GM18870 (cell line): ENCODE measurements around the gene SEMA4C.

Experiments
- ATAC-seq: cut with Tn5 transposase; IDR thresholded peaks from one replicate; pipeline ENCODE4 v1.9.1; 2021; ENCODE audit warnings: moderate library complexity; ENCODE audit not compliant: unreplicated experiment

Gene SEMA4C

DNA sequence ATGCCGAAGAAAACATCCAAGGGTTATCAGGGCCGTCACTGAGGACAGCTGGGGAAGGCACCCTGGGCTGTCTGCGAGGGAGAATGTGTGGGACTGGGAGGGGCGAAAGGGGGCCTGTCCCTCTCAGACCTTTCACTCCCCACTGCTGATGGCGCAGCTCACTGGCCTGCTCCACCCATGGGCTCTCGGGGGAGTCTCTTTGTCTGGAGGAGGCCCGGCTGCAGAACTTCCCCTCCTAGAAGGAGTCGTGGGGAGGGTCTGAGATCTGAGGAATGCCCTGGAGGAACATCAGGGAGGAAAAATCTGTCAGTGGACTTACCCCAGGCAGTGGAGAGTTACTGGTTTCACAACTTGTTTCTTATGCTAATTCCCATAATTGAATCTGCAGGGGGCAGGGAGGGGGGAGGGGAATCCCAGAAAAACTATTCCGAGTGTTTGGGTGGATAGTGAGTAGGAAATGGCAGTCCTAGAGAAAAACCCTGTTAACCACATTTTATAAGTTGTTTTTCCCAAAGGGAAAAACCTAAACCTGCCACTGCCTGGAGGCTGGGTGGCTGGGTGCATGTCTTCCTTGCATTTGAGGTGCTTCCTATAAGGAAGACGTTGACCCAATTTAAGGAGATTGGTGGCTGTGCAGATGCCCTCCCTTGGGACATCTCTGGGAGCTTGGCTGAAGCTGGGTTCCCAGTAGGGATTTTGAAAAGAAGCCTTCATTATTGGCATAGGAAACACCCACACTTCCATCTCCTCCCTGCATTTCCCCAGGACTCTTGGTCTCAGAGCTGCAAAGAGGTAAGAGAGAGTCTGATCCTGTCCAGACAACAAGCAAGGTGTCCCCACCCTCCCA, 11.7 kb upstream of the SEMA4C start:
- no peak for ATAC-seq

- no peak for ATAC-seq
Measured at GRCh38 chr2:96880891-96881273, 11.0 kb upstream of the SEMA4C start.

- no peak for ATAC-seq
Measured at GRCh38 chr2:96879545-96880040, 9.7 kb upstream of the SEMA4C start.

- no peak for ATAC-seq
Measured at GRCh38 chr2:96878796-96879544, 9.1 kb upstream of the SEMA4C start.

- no peak for ATAC-seq
Measured at GRCh38 chr2:96878171-96878570, 8.3 kb upstream of the SEMA4C start.

GRCh38 chr2:96877631-96878092, 7.8 kb upstream of the SEMA4C start:
- no peak for ATAC-seq

- no peak for ATAC-seq
Measured at GRCh38 chr2:96877042-96877451, 7.2 kb upstream of the SEMA4C start.

GRCh38 chr2:96876269-96877041, 6.6 kb upstream of the SEMA4C start:
- ATAC-seq, result no peak

GRCh38 chr2:96875498-96876268, 5.8 kb upstream of the SEMA4C start:
- ATAC-seq, result no peak

DNA sequence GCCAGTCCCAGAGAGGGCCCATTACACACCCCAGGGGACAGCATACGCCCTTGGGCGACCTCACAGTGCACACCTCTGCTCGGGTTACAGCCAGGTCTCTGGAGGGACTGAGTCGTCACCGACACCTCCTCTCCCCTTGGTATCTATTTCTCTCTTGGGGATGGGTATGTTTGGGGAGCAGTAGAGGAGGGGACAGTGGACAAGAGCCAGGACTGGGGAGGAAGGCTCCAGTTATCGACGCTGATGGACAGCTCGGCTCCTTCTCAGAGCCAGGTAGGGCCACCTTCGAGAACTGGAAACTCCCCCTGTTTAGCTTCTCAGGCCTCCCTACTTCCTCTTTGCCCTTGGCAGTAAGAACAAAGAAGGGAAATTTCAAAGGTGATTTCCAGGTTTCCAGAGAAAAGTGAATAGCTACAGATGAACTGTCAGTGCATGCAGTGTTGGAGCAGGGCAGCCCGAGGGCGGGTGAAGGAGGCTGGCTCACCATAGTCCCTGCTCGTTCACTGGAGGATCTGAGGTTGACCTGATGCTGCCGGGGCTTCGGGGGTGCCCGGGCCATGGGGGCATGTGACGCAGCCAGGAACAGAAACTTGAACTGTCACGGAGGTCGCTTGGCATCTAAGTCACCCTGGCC, 4.4 kb upstream of the SEMA4C start:
- peak; percentile 67 for ATAC-seq

GRCh38 chr2:96873651-96874096, 3.8 kb upstream of the SEMA4C start:
- no peak for ATAC-seq

- ATAC-seq, result no peak
Measured at GRCh38 chr2:96872591-96873349, 2.9 kb upstream of the SEMA4C start.

DNA sequence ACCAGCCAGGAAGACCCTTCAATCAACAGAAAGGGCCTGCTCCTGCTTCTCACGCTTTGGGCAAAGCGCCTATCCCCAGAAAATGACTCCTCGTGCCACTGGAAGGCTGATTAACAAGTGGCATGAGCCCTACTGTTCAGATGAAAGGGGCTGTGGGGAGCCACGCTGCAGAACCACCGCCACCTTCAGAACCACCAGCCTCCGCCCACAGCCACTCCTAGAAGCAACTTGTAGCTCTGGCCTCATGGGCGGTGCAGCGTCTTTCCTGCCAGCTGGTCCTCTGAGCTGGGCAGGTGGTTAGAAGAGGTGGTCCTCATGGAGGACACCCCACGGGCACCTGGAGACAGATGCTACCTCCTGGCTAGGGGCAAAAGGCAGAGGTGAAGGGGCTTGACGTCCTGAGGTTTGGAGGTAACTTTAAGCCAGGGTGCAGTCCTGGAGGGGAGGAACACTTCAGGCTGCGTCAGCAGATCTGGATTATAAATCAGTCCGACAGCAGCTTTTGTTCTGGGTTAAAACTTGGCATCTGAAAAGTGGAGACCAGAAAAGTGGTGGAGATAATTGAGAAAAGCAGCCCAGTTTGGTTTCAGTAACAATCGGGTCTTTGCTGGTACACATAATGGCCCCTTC, 861 bp upstream of the SEMA4C start:
- ATAC-seq, result no peak

DNA sequence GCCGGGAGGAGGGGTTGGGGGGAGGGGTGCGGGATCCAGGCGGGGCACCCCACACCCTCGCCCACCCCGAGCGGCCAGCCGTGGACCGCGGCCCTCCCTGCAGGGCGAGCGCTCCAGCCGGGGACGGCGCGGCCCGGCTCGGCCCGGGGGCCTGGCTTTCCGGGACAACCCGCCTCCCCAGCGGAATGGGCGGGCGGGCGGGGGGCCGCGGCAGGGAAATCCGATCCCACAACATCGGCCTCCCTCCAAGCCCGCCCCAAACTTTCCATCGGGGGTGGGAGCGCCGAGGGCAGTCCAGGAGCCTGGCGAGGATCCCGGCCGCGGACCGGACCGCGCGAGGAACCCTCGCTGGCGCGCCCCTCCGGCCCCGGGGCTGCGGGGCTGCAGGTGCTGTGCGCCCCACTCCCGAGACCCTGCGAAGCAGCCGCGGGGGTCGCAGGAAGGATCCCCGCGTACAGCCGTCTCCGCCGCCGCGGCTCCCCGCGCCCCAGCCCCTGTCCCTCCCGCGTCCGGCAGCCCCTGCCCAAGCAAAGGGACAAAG, 529 bp downstream of the SEMA4C start:
- ATAC-seq, result no peak

DNA sequence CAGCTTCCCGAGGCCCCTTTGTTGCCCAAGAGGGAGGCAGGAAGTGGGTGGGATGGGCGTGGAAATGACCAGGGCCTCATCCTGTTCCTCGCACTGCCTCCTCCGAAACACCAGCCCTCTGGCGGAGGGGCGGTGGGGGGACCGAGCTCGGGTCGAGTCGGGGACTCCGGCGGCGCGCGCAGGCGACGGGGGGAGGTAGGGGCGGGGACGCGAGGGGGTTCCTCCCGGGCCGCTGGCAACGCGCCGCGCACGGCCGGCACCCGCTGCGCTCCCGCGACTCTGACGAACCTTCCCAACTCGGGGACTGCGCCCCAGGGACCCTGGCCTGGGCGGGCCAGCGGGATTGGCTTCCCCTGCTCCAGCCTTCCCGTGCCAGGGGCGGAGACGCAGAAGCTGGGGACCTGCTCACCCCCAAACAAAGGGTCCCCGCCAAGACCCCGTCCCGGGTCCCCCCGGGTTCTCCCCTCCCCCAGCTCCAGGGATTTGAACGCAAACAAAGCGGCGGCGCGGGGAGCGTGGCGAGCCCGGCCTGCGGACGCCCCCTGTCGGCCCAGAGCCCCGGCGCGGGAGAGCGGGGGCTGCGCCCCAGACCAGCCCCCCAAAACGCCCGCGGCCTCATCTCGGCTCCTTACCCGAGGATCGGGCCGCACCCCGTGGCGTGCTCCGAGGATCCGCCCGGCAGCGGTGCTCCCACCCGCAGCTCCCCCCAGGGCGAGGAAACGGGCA, 1.2 kb downstream of the SEMA4C start:
- no peak for ATAC-seq

DNA sequence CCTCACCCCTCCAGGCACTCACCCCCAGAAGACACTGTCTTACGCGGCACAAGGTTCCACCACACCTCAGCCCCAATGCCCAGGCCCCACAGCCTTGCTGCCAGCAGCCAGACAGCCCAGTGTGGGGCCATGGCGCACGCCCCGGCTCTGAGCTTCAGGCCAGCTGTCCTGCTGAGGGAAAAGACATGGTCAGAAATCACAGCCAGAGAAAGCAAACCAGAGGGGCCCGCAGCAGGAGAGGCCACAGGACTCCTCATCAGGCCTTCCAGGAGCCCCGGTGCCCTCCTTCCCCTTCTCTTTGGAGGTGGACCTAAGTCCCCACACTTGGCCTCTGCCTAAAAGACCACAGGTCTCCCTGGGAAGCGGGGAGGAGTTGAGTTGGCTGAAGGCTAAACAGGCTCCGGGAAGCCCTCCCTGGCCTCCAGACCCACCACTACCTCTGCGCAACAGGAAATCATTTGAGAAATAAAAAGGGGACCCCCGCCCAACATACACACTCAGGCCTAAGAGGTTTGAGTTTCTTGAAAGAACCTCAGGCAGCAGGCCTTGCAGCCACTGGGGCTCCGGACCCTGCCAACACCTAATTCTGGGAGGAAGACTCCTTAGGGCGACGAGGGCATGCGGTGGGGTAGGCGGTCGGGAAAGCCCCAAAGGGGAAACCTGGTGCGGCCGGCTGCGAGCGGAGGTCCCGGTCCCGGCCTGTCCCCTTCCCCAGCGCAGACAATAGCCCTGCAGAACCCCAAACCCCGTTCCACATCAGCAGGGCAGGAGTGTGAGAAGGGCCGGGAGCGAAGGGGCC, 1.9 kb downstream of the SEMA4C start:
- ATAC-seq, result no peak
